Hippocampal formation (tissue), 2 donors: Measurements from ENCODE around the gene MSH3.
"Not testable (repeated sequence)": the region's sequence is repeated elsewhere in the genome, so short reads cannot be mapped to it uniquely, and the experiment has no call there.

Experiments
- DNase-seq, 2 donors: peaks; one replicate each; lab custom pipeline; 2025; lab: John Stamatoyannopoulos, UW

MSH3 gene

GRCh38 chr5:80656425-80656824 is 2.0 kb downstream of the MSH3 start:
- no peak for DNase-seq

- DNase-seq = no peak
Observed at GRCh38 chr5:80659106-80659505, 4.7 kb downstream of the MSH3 start.

GRCh38 chr5:80660661-80661060 is 6.2 kb downstream of the MSH3 start:
- DNase-seq = not testable (repeated sequence)

GRCh38 chr5:80662108-80662507 is 7.7 kb downstream of the MSH3 start:
- DNase-seq = no peak

- no peak for DNase-seq
Observed at GRCh38 chr5:80665057-80665456, 10.6 kb downstream of the MSH3 start.

- DNase-seq = no peak
Observed at GRCh38 chr5:80667384-80667783, 12.9 kb downstream of the MSH3 start.

DNA sequence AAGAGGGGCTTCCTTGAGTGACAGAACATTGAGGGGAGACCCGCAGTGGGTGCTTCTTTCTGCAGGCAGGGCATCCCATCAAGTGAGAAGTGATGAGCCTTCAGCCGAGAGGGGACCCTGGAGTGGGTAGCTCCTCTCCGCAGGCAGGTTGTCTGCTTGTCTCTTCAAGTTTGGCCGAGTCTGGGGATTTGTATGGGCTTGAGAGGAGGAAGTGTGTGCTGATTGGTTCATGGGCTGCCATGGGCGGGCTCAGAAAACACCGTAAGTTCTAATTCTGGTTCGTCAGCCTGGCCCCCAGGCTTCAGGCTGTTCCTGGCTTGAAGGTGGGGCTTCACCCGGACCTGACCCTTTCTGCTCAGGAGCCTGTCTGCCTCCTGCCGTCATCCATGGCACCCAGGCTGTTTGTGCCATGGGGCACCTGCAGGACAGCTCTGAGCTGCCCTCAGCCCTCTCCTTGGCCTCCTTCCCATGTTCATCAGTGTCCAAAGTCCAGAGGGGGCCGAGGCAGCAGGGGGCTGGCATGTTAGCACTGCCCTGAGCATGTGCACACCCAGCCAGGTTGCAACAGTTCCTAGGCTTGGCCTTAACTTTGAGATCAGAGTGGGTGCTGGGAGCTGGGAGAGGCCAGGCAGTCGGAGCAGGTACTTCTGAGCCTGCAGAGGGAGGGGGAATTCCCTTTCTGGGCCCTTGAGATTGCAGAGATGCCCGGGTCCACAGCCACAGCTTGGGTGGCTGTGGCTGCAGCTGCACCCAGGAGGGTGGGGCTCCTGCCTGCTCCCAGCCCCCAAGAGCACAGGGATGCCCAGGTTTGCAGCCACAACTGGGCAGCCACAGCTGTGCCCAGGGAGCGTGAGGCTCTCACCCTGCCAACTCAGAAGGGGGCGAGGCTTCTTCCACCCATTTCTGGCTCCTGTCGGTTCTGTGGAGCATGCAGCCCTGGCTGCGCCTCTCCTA is 13.8 kb downstream of the MSH3 start:
- no peak for DNase-seq

- peak; percentile 17 to 69 for DNase-seq
Observed at GRCh38 chr5:80672140-80672736, 17.8 kb downstream of the MSH3 start.

GRCh38 chr5:80676706-80677105 is 22.3 kb downstream of the MSH3 start:
- DNase-seq = no peak

GRCh38 chr5:80686757-80687156 is 32.3 kb downstream of the MSH3 start:
- peak in 1 of 2 donors; percentile 51 for DNase-seq

GRCh38 chr5:80688648-80689420 is 34.4 kb downstream of the MSH3 start:
- DNase-seq = no peak

- no peak for DNase-seq
Observed at GRCh38 chr5:80689627-80690026, 35.2 kb downstream of the MSH3 start.

DNA sequence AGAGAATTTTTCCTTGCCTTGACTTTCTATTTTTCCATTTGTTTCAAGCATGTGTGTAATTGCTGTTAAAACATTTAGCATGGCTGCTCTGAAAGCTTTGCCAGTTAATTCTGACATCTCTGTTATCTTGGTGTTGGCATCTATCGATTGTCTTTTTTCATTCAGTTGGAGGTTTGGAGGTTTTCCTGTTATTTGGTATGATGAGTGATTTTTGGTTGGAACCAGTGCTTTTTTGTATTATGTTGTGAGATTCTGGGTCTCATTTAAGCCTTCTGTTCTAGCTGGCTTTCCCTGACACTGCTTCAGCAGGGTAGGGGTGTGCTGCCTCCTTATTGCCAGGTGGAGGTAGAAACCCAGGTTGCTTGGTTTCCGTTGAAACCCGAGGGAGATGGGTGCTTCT is 41.2 kb downstream of the MSH3 start:
- no peak for DNase-seq

- no peak for DNase-seq
Observed at GRCh38 chr5:80696450-80696849, 42.0 kb downstream of the MSH3 start.

GRCh38 chr5:80697100-80697499 is 42.6 kb downstream of the MSH3 start:
- no peak for DNase-seq

- no peak for DNase-seq
Observed at GRCh38 chr5:80698369-80698768, 43.9 kb downstream of the MSH3 start.

GRCh38 chr5:80701597-80701996 is 47.1 kb downstream of the MSH3 start:
- no peak for DNase-seq

GRCh38 chr5:80703291-80703690 is 48.8 kb downstream of the MSH3 start:
- no peak for DNase-seq

DNA sequence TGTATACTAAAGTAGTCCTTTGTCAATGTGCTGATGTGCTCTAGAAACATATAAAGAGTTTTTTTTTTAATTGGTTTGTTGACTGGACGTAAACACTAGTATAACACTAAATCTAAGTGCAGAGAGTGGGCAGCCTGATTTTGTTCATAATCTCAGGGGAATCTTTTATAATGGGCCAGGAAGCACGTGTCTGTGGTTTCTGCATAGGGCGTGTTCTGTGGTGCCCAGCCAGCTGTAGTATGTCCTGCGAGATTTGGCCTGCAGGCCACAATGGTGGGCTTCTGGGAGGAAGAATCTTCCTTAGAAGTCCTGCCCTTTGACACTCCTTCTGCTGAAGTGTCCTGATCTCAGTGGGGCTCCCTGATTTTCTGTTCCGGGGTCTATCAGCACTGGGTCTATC is 49.3 kb downstream of the MSH3 start:
- DNase-seq = no peak

DNA sequence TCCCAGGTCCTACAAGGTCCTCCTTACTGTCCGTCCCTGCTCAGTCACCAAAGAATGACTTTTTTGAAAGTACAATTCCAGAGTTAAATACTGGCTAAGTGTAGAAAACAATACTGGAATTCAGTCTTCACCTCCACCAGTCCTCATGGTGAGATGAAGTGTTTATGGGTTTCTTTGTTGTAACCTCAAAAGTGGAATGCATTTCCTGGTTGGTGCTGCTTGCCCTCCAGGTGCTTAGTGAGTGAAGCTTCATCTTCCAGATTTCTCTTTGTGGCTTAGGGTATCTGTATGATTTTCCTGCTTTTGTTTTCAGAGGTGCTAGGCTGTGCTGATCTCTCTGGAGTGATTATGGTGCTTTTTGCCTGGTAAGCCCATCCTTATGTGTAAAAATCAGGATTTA is 49.8 kb downstream of the MSH3 start:
- DNase-seq = no peak

DNA sequence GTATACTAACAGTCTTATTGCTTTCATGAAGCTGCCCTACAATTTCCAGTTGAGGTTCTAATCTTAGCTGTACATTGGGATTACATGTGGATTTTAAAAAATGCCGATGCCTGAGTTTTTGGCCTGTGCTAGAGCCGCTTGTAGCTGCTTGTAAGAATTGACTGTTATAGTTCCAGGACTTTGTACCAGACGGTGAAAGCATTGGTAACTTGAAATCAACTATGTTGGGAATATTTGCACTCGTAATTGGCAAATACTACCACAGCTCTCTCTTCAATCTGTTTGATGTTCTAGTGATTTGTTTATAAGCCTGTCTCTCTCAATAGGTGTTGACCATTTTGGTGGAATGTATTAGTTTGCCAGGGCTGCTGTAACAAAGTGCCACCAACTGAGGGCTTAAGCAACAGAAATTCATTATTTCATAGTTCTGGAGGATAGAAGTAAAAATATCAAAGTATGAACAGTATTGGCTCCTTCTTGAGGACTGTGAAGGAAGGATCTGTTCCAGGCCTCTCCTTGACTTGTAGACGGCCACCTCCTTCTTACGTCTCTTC is 50.8 kb downstream of the MSH3 start:
- DNase-seq = no peak

DNA sequence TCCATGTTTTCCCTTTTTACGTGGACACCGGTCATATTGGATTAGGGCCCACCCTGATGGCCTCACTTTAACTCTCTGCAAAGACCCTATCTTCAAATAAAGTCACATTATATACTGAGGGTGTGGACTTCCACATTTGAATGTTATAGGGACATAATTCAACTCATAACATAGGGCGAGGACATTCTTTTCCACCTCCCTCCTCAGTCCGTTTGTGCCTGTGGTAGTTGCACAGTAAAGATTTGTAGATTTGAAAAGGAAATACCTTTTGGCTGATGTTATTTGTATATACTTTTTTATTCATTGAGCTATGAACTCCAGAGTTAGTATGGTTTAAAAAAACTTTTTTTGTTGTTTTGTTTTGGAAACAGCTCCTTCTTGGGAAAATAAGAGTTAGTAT is 51.3 kb downstream of the MSH3 start:
- no peak for DNase-seq
